Upper lobe of left lung (tissue), 6 donors: ENCODE data around the gene RNF8. TPM values are rescaled to one million over a fixed set of nuclear protein-coding genes. Genes with fewer than 3 reads are reported as not detected.
A peak's percentile ranks its signal among the peaks of the same experiment; 100 is the strongest.

Experiments
- ATAC-seq, 2 donors: fragments of 200-7000 bp; cut with Tn5 transposase; one replicate each; pipeline ENCODE4 v1.9.1; 2022; ENCODE audit warnings: mild to moderate bottlenecking in 2 of 2, moderate library complexity in 2 of 2; ENCODE audit not compliant: low FRiP score in 2 of 2
- DNase-seq, 2 donors: peaks; one replicate each; pipeline ENCODE4 v3.0.0-alpha.2; 2019 to 2020
- H3K27ac ChIP-seq, 4 donors: fragments of 200-600 bp; sonication (generic); one replicate each; pipeline ENCODE4 v1.5.1; 2016 to 2019
- H3K27me3 ChIP-seq, 4 donors: fragments of 200-600 bp; sonication (generic); one replicate each; pipeline ENCODE4 v1.5.1; 2017 to 2019
- H3K36me3 ChIP-seq, 4 donors: fragments of 200-600 bp; sonication (generic); one replicate each; pipeline ENCODE4 v1.5.1; 2016 to 2019
- H3K4me1 ChIP-seq, 4 donors: fragments of 200-600 bp; sonication (generic); one replicate each; pipeline ENCODE4 v1.5.1; 2018 to 2019
- H3K4me3 ChIP-seq, 4 donors: fragments of 200-600 bp; sonication (generic); one replicate each; pipeline ENCODE4 v1.5.1; 2017 to 2019; ENCODE audit warnings: mild to moderate bottlenecking in 2 of 4, moderate library complexity in 1 of 4
- H3K9me3 ChIP-seq, 4 donors: fragments of 200-600 bp; sonication (generic); one replicate each; pipeline ENCODE4 v1.5.1; 2018 to 2019
- CTCF ChIP-seq, 6 experiments: fragments of 450-650 bp in 4 of 6; fragments of 200-600 bp in 2 of 6; sonication (generic) in 2 of 6; IDR thresholded peaks; one replicate each; pipeline ENCODE4 v1.5.1; 2016 to 2019; ENCODE audit warnings: antibody characterized with exemption in 6 of 6
- EP300 ChIP-seq, 4 donors: sonication (generic); formaldehyde crosslinking; IDR thresholded peaks; one replicate each; pipeline ENCODE4 v1.5.1; 2017; ENCODE audit warnings: antibody characterized with exemption in 4 of 4, control low read depth in 2 of 4
- POLR2A ChIP-seq, 4 donors: fragments of 450-650 bp; IDR thresholded peaks; one replicate each; pipeline ENCODE4 v1.5.1; 2016 to 2017; ENCODE audit warnings: antibody characterized with exemption in 4 of 4, mild to moderate bottlenecking in 2 of 4
- POLR2AphosphoS5 ChIP-seq, 2 donors: sonication (generic); formaldehyde crosslinking; IDR thresholded peaks; one replicate each; pipeline ENCODE4 v1.5.1; 2017; ENCODE audit warnings: antibody characterized with exemption in 2 of 2
- WGBS, 2 donors: methylation state at CpG; one replicate each; pipeline ENCODE4 v1.1.5; 2017 to 2018; 5-methylcytosine and 5-hydroxymethylcytosine counted together
- total RNA-seq, 6 donors: library from RNA; depleted of rRNA in 4 of 6; stranded (reverse); fragments of >200 nt in 4 of 6; gene quantifications; one replicate each; pipeline versions ENCODE4 v1.1.0 to v1.2.1, GENCODE V29; 2016 to 2021
- donor health status: DM: no; HTN: no; CAD: no; lungs with moderate emphysema.
- donor health status: DM: no; HTN: yes; CAD: no; lungs with severe emphysema.

The RNF8 gene
- total RNA-seq, 6 donors from 2014 or later, result 14.7 to 32.3 (median 17.1) TPM

GRCh38 chr6:37366910-37367309 is 13.1 kb downstream of the RNF8 start:
- no peaks in the 10 kb centered on the region for H3K27me3 ChIP-seq
- H3K9me3 ChIP-seq, result no peaks in the 10 kb centered on the region
- peaks cover 14 to 41% (median 30%) of the 10 kb centered on the region in 4 donors for H3K4me1 ChIP-seq
- ATAC-seq, result no peak
- DNase-seq, result no peak
- H3K36me3 ChIP-seq, result peaks cover 0 to 30% (median 2%) of the 10 kb centered on the region in 4 donors
- no peak for TF ChIP-seq POLR2A (IDR thresholded peaks at IDR 0.05)
- no peak for TF ChIP-seq EP300 (IDR thresholded peaks at IDR 0.05)
- H3K27ac ChIP-seq, result peak overlapping the region in 1 of 4 donors; percentile 26
- no peak overlapping the region for H3K4me3 ChIP-seq
- WGBS, 2 donors, result 79 to 95% methylated on average over 3 of the region's 3 CpGs

GRCh38 chr6:37368961-37369320 is 15.2 kb downstream of the RNF8 start:
- H3K9me3 ChIP-seq, result no peaks in the 10 kb centered on the region
- H3K36me3 ChIP-seq, result peaks cover 0 to 20% (median 2%) of the 10 kb centered on the region in 4 donors
- 50 to 73% methylated on average over 1 of the region's 1 CpG for WGBS, 2 donors
- ATAC-seq, result no peak
- TF ChIP-seq POLR2AphosphoS5 (IDR thresholded peaks at IDR 0.05) (no peak), CTCF (IDR thresholded peaks at IDR 0.05) (no peak), POLR2A (IDR thresholded peaks at IDR 0.05) (no peak), EP300 (IDR thresholded peaks at IDR 0.05) (no peak)
- H3K27ac ChIP-seq, result peak overlapping the region in 3 of 4 donors; percentile 26 to 55 (median 53)
- no peak overlapping the region for H3K4me3 ChIP-seq
- peaks cover 14 to 41% (median 31%) of the 10 kb centered on the region in 4 donors for H3K4me1 ChIP-seq
- no peak for DNase-seq
- H3K27me3 ChIP-seq, result no peaks in the 10 kb centered on the region

GRCh38 chr6:37369321-37370201 is 15.8 kb downstream of the RNF8 start:
- DNase-seq, result peak in 1 of 2 donors; percentile 38
- ATAC-seq, result no peak

GRCh38 chr6:37371154-37372083 is 17.6 kb downstream of the RNF8 start:
- Histone ChIP-seq H3K4me1 (peaks cover 14 to 36% (median 27%) of the 10 kb centered on the region in 4 donors), H3K4me3 (no peak overlapping the region), H3K9me3 (no peaks in the 10 kb centered on the region), H3K27ac (peak overlapping the region in 3 of 4 donors; percentile 21 to 53 (median 45)), H3K27me3 (no peaks in the 10 kb centered on the region), H3K36me3 (peaks cover 0 to 40% (median 10%) of the 10 kb centered on the region in 4 donors)
- WGBS, 2 donors, result 75 to 81% methylated on average over 4 of the region's 4 CpGs
- no peak for ATAC-seq
- DNase-seq, result peak in 1 of 2 donors; percentile 66
- no peak for TF ChIP-seq POLR2AphosphoS5 (IDR thresholded peaks at IDR 0.05)
- TF ChIP-seq CTCF (IDR thresholded peaks at IDR 0.05), result no peak
- TF ChIP-seq EP300 (IDR thresholded peaks at IDR 0.05), result peak in 1 of 4 donors; percentile 12

More at GRCh38 chr6:37369321-37370201, 15.8 kb downstream of the RNF8 start:
- Histone ChIP-seq H3K4me1 (peaks cover 14 to 41% (median 31%) of the 10 kb centered on the region in 4 donors), H3K36me3 (peaks cover 0 to 25% (median 3%) of the 10 kb centered on the region in 4 donors), H3K4me3 (no peak overlapping the region), H3K27me3 (no peaks in the 10 kb centered on the region), H3K27ac (peak overlapping the region in 3 of 4 donors; percentile 26 to 55 (median 53)), H3K9me3 (no peaks in the 10 kb centered on the region)
- WGBS, 2 donors, result 37 to 42% methylated on average over 1 of the region's 1 CpG
- TF ChIP-seq EP300 (IDR thresholded peaks at IDR 0.05), result no peak
- no peak for TF ChIP-seq POLR2AphosphoS5 (IDR thresholded peaks at IDR 0.05)
- no peak for TF ChIP-seq CTCF (IDR thresholded peaks at IDR 0.05)
- no peak for TF ChIP-seq POLR2A (IDR thresholded peaks at IDR 0.05)

GRCh38 chr6:37372116-37372515 is 18.3 kb downstream of the RNF8 start:
- WGBS, 2 donors, result 86 to 95% methylated on average over 1 of the region's 1 CpG
- TF ChIP-seq POLR2AphosphoS5 (IDR thresholded peaks at IDR 0.05) (no peak), POLR2A (IDR thresholded peaks at IDR 0.05) (no peak), CTCF (IDR thresholded peaks at IDR 0.05) (no peak), EP300 (IDR thresholded peaks at IDR 0.05) (no peak)
- H3K27ac ChIP-seq, result peak overlapping the region in 2 of 4 donors; percentile 18 to 21
- no peak for ATAC-seq
- peaks cover 14 to 36% (median 26%) of the 10 kb centered on the region in 4 donors for H3K4me1 ChIP-seq
- DNase-seq, result no peak
- no peaks in the 10 kb centered on the region for H3K27me3 ChIP-seq
- H3K9me3 ChIP-seq, result no peaks in the 10 kb centered on the region
- peaks cover 0 to 47% (median 11%) of the 10 kb centered on the region in 4 donors for H3K36me3 ChIP-seq
- no peak overlapping the region for H3K4me3 ChIP-seq
